HAP-1 (cell line): Measurements from ENCODE around the gene RPS21.
A peak's percentile ranks its signal among the peaks of the same experiment; 100 is the strongest.

Experiments used
- DNase-seq, 2 experiments: peaks; one replicate each; pipeline ENCODE4 v3.0.0-alpha.2; 2016 to 2020; ENCODE audit warnings: low spot score in 2 of 2
- H3K27me3 ChIP-seq: fragments of 250-450 bp; sonication (Bioruptor Pico); 2 replicates; pipeline ENCODE4 v1.5.1; 2020; ENCODE audit warnings: low read depth, mild to moderate bottlenecking, moderate library complexity
- H3K36me3 ChIP-seq: fragments of 250-450 bp; sonication (Bioruptor Pico); replicated peaks from 2 replicates; pipeline ENCODE4 v1.5.1; 2020; ENCODE audit warnings: mild to moderate bottlenecking
- H3K4me1 ChIP-seq: fragments of 250-450 bp; sonication (Bioruptor Pico); 2 replicates; pipeline ENCODE4 v1.5.1; 2020; ENCODE audit warnings: mild to moderate bottlenecking
- H3K4me3 ChIP-seq: fragments of 250-450 bp; sonication (Bioruptor Pico); 2 replicates; pipeline ENCODE4 v1.5.1; 2020; ENCODE audit warnings: mild to moderate bottlenecking, moderate library complexity
- H3K9me3 ChIP-seq: fragments of 250-450 bp; sonication (Bioruptor Pico); 2 replicates; pipeline ENCODE4 v1.5.1; 2020; ENCODE audit warnings: mild to moderate bottlenecking, moderate library complexity
- in situ Hi-C: fragments of 300-500 bp; cut with MboI; formaldehyde crosslinking; loops from 3 replicates; pipeline ENCODE4 v1.14.3; 2020; ENCODE audit warnings: low sequenced_read_pairs, inconsistent platforms, mixed read lengths

The RPS21 gene

GRCh38 chr20:62428002-62428372 is 41.1 kb downstream of the RPS21 start:
- in situ Hi-C loops, result no loop called here
- H3K4me3 ChIP-seq, result no peak overlapping the region

GRCh38 chr20:62428396-62429295 is 41.7 kb downstream of the RPS21 start:
- Histone ChIP-seq H3K9me3 (no peaks in the 10 kb centered on the region), H3K36me3 (no peaks in the 10 kb centered on the region), H3K4me1 (no peaks in the 10 kb centered on the region), H3K4me3 (no peak overlapping the region), H3K27me3 (no peaks in the 10 kb centered on the region)
- DNase-seq, result peak in 1 of 2 experiments; percentile 49
- in situ Hi-C loops, result no loop called here

More at GRCh38 chr20:62428002-62428372, 41.1 kb downstream of the RPS21 start:
- DNase-seq, result no peak
- Histone ChIP-seq H3K27me3 (no peaks in the 10 kb centered on the region), H3K9me3 (no peaks in the 10 kb centered on the region), H3K36me3 (no peaks in the 10 kb centered on the region), H3K4me1 (no peaks in the 10 kb centered on the region)

- DNase-seq, result no peak
- in situ Hi-C loops, result no loop called here
- no peaks in the 10 kb centered on the region for H3K36me3 ChIP-seq
- no peaks in the 10 kb centered on the region for H3K27me3 ChIP-seq
- no peaks in the 10 kb centered on the region for H3K4me1 ChIP-seq
- H3K9me3 ChIP-seq, result no peaks in the 10 kb centered on the region
- no peak overlapping the region for H3K4me3 ChIP-seq
These were observed 42.8 kb downstream of the RPS21 start for GRCh38 chr20:62429455-62430310.

- in situ Hi-C loops, result no loop called here
- Histone ChIP-seq H3K9me3 (no peaks in the 10 kb centered on the region), H3K27me3 (peaks cover 4% of the 10 kb centered on the region; the same call in 1 of the 2 replicates), H3K36me3 (no peaks in the 10 kb centered on the region), H3K4me1 (no peaks in the 10 kb centered on the region), H3K4me3 (no peak overlapping the region)
- DNase-seq, result no peak
These were observed 43.5 kb downstream of the RPS21 start for GRCh38 chr20:62430311-62430853.

- no peak for DNase-seq
- no peak overlapping the region for H3K4me3 ChIP-seq
- no peaks in the 10 kb centered on the region for H3K36me3 ChIP-seq
- in situ Hi-C loops, result no loop called here
- no peaks in the 10 kb centered on the region for H3K9me3 ChIP-seq
- no peaks in the 10 kb centered on the region for H3K4me1 ChIP-seq
- peaks cover 10% of the 10 kb centered on the region; the same call in 1 of the 2 replicates for H3K27me3 ChIP-seq
These were observed 44.1 kb downstream of the RPS21 start for GRCh38 chr20:62430866-62431447.

- peaks cover 24% of the 10 kb centered on the region for H3K27me3 ChIP-seq
- in situ Hi-C loops, result no loop called here
These were observed 47.0 kb downstream of the RPS21 start for GRCh38 chr20:62433658-62434497.

GRCh38 chr20:62436692-62437091 is 49.8 kb downstream of the RPS21 start:
- Histone ChIP-seq H3K4me3 (no peak overlapping the region), H3K27me3 (peaks cover 43% of the 10 kb centered on the region), H3K4me1 (no peaks in the 10 kb centered on the region), H3K36me3 (no peaks in the 10 kb centered on the region), H3K9me3 (no peaks in the 10 kb centered on the region)
- in situ Hi-C loops, result no loop called here
- no peak for DNase-seq

More at GRCh38 chr20:62433658-62434497, 47.0 kb downstream of the RPS21 start:
- H3K36me3 ChIP-seq, result no peaks in the 10 kb centered on the region
- no peaks in the 10 kb centered on the region for H3K9me3 ChIP-seq
- DNase-seq, result no peak
- no peak overlapping the region for H3K4me3 ChIP-seq
- H3K4me1 ChIP-seq, result no peaks in the 10 kb centered on the region

GRCh38 chr20:62437496-62437895 is 50.6 kb downstream of the RPS21 start:
- Histone ChIP-seq H3K4me1 (no peaks in the 10 kb centered on the region), H3K27me3 (peaks cover 51% of the 10 kb centered on the region), H3K36me3 (no peaks in the 10 kb centered on the region), H3K9me3 (no peaks in the 10 kb centered on the region), H3K4me3 (no peak overlapping the region)
- no peak for DNase-seq
- in situ Hi-C loops, result no loop called here

- no peaks in the 10 kb centered on the region for H3K9me3 ChIP-seq
- no peaks in the 10 kb centered on the region for H3K36me3 ChIP-seq
- no peak for DNase-seq
- H3K4me3 ChIP-seq, result no peak overlapping the region
- no peaks in the 10 kb centered on the region for H3K4me1 ChIP-seq
- in situ Hi-C loops, result no loop called here
- peaks cover 56% of the 10 kb centered on the region for H3K27me3 ChIP-seq
These were observed 51.0 kb downstream of the RPS21 start for GRCh38 chr20:62437927-62438326.
